NK-92 (cell line): Measurements from ENCODE around the gene RSBN1.

Experiments used
- DNase-seq: peaks from one replicate; lab custom pipeline; 2025; ENCODE audit not compliant: unreplicated experiment; lab: John Stamatoyannopoulos, UW

Gene RSBN1

GRCh38 chr1:113813218-113813617 lies 942 bp upstream of the RSBN1 start:
- no peak for DNase-seq

GRCh38 chr1:113812661-113813135 lies 422 bp upstream of the RSBN1 start:
- no peak for DNase-seq

- no peak for DNase-seq
Measured at GRCh38 chr1:113811156-113811887, 954 bp downstream of the RSBN1 start.

DNA sequence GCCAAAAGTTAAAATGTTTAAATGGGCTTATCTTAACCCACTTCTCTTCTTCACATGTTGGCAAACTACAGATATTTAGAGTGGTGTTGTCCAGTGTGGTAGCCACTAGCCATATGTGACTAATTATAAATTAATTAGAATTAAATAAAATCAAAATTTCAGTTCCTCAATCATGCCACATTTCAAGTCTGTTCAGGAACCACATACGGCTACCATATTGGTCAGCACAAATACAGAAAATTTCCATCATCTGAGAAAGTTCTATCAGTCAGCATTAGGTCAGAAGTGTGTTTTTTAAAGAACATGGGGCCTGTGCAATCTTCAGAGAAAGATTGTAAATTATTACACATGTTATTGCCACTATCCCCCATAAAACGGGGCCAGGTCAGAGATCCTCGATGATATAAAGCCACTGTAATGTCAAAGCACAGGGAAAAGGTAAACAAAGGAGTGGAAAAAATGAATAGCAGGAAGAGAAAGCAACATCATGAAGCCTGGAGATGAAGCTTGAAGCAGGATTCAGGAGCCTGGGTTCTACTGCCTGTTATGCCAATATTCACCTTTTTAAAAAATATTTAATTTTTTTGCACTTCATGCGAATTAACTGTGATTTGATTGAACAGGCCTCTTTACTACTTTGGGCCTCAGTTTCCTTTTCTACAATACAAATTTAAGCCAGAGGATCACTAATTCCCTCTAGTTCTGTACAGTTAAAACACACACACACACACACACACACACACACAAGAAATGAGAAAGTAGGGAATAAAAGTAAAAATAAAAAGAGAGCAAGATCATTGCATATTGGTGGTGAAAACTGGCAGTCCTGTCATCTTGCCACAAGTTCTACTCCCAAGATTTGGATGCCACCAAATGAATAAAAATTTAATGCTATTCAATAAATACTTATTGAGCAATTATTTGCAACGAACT lies 2.3 kb downstream of the RSBN1 start:
- no peak for DNase-seq

- no peak for DNase-seq
Measured at GRCh38 chr1:113808450-113809195, 3.7 kb downstream of the RSBN1 start.

DNA sequence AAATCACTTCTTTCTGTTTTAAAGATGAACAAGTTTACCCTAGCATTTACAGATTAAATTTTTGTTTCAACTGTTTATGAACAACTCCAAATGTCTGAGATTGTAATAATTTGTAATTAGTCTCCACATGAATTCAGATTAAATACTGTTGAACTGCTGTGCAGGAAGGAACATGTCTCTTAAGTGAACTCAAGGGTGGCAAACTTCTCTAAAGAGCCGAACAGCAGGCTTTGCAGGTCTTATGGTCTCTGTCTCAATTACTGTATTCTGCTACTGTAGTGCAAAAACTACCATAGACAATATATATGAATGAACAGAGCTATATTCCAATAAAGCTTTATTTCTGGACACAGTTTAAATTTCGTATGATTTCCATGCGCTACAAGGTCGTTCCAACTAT lies 6.6 kb downstream of the RSBN1 start:
- no peak for DNase-seq

- no peak for DNase-seq
Measured at GRCh38 chr1:113805256-113805531, 7.1 kb downstream of the RSBN1 start.

GRCh38 chr1:113804421-113805255 lies 7.6 kb downstream of the RSBN1 start:
- no peak for DNase-seq

GRCh38 chr1:113802367-113803007 lies 9.8 kb downstream of the RSBN1 start:
- no peak for DNase-seq

DNA sequence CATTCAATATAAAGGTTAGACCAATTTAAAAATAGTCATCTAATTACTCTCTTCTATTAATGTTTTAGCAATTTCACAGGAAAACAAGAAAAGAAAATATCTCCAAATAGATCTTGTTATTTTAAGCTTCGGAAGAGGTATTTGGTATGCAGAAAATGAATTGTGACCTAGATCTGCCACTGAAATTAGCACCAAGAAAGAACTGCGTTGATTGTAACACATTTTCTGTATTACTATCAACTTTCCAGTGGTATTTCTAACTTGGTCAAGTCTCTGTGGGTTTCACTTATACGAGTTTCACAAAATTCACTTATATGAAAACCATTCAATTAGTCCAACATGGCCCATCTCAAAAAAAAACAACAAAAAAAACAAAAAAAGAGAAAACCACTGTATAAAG lies 11.8 kb downstream of the RSBN1 start:
- DNase-seq = no peak

DNA sequence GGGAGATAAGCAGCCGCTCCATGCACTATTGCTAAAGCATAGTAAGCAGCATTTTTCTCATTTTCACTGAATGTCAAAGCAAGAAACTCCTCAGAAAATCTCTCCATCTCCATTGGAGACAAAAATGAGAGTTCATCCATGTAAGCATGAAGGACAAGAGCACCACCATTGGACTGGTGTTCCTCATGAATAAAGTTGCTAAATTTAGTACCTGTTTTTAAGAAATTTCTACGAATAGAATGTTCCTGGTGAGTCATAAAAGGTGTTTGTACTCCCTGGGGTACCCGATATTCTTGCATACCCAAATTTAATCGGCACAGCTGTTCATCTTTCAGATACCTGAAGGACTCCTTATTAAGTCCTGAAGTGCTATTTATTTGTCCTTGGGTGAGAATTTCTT lies 14.8 kb downstream of the RSBN1 start:
- no peak for DNase-seq

- DNase-seq = no peak
Measured at GRCh38 chr1:113793878-113794834, 18.1 kb downstream of the RSBN1 start.

DNA sequence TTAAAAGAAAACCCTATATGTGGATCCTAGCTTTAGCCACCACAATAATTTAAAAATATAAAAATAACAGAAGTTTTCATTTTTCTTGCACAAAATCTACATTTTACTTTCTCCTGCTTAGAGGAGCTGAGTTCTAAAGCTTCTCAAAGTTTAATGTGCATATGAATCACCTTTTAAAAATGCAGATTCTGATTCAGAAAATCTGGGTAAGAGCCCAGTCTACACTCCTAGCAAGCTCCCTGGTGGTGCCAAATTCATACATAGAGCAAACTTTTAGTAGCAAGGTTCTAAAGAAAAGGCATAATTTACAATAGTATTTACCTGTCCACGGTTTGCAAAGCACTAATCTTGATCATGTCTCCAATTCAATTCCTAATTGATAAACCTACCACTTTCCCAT lies 19.3 kb downstream of the RSBN1 start:
- DNase-seq = no peak

DNA sequence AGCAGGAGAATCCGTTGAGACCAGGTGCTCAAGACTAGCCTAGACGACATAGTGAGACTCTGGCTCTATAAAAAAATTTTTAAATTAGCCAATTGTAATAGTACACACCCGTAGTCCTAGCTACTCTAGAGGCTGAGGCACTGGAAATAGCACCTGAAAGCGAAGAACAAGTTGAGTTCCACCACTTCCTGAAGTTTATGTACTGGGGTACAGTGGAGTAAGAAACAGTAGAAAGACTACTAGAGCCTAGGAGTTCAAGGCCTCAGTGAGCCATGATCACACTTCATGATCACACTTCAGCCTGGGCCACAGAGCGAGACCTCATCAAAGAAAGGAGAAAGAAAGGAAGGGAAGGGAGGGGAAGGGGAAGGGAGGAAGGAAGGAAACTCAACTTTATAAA lies 19.8 kb downstream of the RSBN1 start:
- no peak for DNase-seq

- DNase-seq = no peak
Measured at GRCh38 chr1:113788802-113789201, 23.5 kb downstream of the RSBN1 start.

DNA sequence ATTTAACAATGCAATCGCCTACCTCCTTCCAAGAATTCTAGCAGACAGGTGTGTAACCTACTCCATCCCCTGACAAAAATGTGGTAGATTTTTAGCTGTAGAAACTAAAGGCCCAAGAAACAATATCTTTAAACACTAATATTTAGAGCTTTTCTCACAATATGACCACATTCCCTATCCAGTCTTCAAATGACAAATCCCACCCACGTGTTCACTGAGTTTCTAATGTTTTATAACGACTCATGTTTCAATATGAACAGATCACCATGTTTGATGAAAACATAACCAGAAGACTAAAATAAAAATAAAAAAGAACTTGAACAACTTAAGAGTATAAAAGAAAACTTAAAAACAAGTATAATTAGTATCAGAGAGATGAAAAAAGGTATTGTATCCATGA lies 24.6 kb downstream of the RSBN1 start:
- DNase-seq = no peak

- no peak for DNase-seq
Measured at GRCh38 chr1:113786069-113786468, 26.2 kb downstream of the RSBN1 start.

DNA sequence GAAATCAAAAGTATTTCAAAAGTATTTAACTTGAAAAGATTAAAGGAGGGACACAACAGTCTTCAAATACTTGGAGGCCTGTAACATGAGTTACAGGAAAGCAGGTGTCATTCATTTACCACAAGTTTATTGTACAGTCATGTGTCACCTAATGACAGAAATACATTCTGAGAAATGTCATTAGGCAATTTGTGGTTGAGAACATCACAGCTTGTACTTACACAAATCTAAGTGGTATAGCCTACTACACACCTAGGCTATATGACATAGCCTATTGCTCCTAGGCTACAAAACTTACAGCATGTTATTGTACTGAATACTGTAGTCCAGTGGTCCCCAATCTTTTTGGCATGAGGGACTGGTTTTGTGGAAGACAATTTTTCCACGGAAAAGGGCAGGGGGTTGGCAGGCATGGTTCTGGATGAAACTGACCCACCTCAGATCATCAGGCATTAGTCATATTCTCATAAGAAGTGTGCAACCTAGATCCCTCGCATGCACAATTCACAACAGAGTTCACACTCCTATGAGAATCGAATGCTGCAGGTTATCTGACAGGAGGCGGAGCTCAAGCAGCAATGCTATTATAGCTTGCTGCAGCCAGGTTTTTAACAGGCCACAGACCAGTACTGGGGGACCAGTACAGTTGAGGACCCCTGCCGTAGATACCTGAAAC lies 28.0 kb downstream of the RSBN1 start:
- no peak for DNase-seq
